Metanephros (tissue), 2 donors: ENCODE results near the gene OR2L2. TPM values are rescaled to one million over a fixed set of nuclear protein-coding genes. Genes with fewer than 3 reads are reported as not detected.

Experiments
- small RNA-seq: library from RNA; depleted of rRNA; stranded (forward); fragments of <200 nt; gene quantifications from one replicate; pipeline ENCODE3, GENCODE V24; 2014; ENCODE audit warnings: low replicate concordance
- total RNA-seq: library from RNA; depleted of rRNA; stranded (reverse); fragments of >200 nt; gene quantifications from one replicate; pipeline ENCODE4 v1.2.3, GENCODE V29; 2014

Gene OR2L2, protein sequence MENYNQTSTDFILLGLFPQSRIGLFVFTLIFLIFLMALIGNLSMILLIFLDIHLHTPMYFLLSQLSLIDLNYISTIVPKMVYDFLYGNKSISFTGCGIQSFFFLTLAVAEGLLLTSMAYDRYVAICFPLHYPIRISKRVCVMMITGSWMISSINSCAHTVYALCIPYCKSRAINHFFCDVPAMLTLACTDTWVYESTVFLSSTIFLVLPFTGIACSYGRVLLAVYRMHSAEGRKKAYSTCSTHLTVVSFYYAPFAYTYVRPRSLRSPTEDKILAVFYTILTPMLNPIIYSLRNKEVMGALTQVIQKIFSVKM
- total RNA-seq = 0.06 TPM

DNA sequence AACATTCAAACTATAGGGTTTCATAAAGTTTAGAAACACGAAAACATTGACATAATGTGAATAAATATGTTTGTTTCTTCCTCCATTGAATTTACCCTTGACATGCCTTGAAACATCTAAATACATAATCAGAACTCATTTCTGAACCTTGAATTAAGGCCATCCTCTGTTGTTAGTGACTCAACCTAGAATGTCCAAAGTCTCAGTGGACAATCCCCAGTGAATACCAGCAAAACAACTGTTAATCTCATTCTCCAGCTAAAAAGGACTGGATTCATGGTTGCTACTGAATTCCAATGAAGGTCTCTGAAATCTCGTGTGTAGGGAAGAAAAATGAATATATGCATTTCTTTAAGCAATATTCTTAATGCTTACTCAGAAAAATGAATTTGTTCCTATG lies at the start of gene OR2L2:
Gene OR2L2 (plus strand): TSS at position 301 of the 400 bp plus-strand sequence. CDS start 8,198 bp downstream, outside the sequence.

DNA sequence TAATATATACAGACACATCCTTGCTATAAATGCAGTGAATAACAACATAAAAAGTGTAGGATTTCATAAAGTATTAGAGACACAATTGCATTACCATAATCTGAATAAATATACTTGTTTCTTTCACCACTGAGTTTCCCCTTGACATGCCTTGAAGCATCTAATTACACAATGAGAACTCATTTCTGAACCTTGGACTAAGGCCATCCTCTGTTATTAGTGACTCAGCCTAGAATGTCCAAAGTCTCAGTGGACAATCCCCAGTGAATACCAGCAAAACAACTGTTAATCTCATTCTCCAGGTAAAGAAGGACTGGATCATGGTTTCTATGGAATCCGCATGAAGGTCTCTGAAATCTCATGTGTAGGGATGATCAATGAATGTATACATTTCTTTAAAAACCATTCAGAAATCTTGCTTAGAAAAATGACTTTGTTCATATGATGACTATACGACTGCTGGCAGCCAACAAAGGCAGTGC lies 16.6 kb upstream of the OR2L2 start, which contains the start of gene OR2L5:
Gene OR2L5 (plus strand): TSS at position 432 of the 482 bp plus-strand sequence. CDS start 8,288 bp downstream, outside the sequence.

DNA sequence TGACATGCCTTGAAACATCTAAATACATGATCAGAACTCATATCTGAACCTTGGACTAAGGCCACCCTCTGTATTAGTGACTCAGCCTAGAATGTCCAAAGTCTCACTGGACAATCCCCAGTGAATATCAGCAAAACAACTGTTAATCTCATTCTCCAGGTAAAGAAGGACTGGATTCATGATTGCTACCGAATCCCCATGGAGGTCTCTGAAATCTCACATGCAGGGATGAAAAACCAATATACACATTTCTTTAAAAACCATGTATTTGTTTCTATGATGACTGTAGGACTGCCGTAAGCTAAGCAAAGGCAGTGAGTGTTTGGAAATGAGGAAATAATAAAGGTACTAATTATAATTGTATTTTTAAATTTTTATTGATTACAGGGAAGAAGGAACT lies 16.7 kb downstream of the OR2L2 start, which contains the start of gene OR2L3:
Gene OR2L3 (plus strand): TSS at position 301 of the 400 bp plus-strand sequence. CDS start 13,846 bp downstream, outside the sequence.

Small RNA genes lying within 50 kb of the gene (small RNA-seq; reads per million reads assigned to genes)
- not detected for gene RF00019

Other genes starting within 250 kb of the OR2L2 start
- not detected for gene OR14A16, start 206.0 kb upstream of the OR2L2 start, total RNA-seq
- not detected for gene OR11L1, start 188.2 kb upstream of the OR2L2 start, total RNA-seq
- gene TRIM58, start 172.9 kb upstream of the OR2L2 start, total RNA-seq = 9.3 TPM
- 2.6 TPM for gene OR2W3, start 134.5 kb upstream of the OR2L2 start, total RNA-seq
- not detected for gene OR2T8, start 109.8 kb upstream of the OR2L2 start, total RNA-seq
- not detected for gene OR2AJ1, start 105.2 kb upstream of the OR2L2 start, total RNA-seq
- not detected for gene OR2L8, start 81.2 kb upstream of the OR2L2 start, total RNA-seq
- gene OR2AK2, start 64.8 kb upstream of the OR2L2 start, total RNA-seq = not detected
- gene OR2L5, start 16.4 kb upstream of the OR2L2 start, total RNA-seq = not detected
- gene OR2L3, start 16.8 kb downstream of the OR2L2 start, total RNA-seq = not detected
- not detected for gene OR2L13, start 65.1 kb downstream of the OR2L2 start, total RNA-seq
- gene OR2M5, start 115.1 kb downstream of the OR2L2 start, total RNA-seq = not detected
- not detected for gene OR2M2, start 144.8 kb downstream of the OR2L2 start, total RNA-seq
- not detected for gene OR2M3, start 167.2 kb downstream of the OR2L2 start, total RNA-seq
- gene OR2M4, start 201.3 kb downstream of the OR2L2 start, total RNA-seq = not detected
- not detected for gene OR2T33, start 247.9 kb downstream of the OR2L2 start, total RNA-seq